HEK293 (cell line): ENCODE data around the gene TPRN.

Experiments
- BCL6B ChIP-seq: fragments of 450-650 bp; formaldehyde crosslinking; IDR thresholded peaks from 2 replicates; pipeline ENCODE4 v1.5.1; 2017; ENCODE audit warnings: missing biosample characterization, missing genetic modification characterization
- GFI1B ChIP-seq: fragments of 450-650 bp; formaldehyde crosslinking; IDR thresholded peaks from 2 replicates; pipeline ENCODE4 v1.5.1; 2016; ENCODE audit warnings: missing biosample characterization, missing genetic modification characterization
- GLI2 ChIP-seq: fragments of 450-650 bp; formaldehyde crosslinking; IDR thresholded peaks from 2 replicates; pipeline ENCODE4; 2017; ENCODE audit warnings: missing biosample characterization, missing genetic modification characterization, low read depth, borderline replicate concordance
- KLF9 ChIP-seq: fragments of 450-650 bp; formaldehyde crosslinking; IDR thresholded peaks from 2 replicates; pipeline ENCODE4 v1.5.1; 2016; ENCODE audit warnings: missing biosample characterization, missing genetic modification characterization, low read depth
- PRDM2 ChIP-seq: fragments of 450-650 bp; formaldehyde crosslinking; IDR thresholded peaks from 2 replicates; pipeline ENCODE4 v1.5.1; 2016; ENCODE audit warnings: missing biosample characterization, missing genetic modification characterization, borderline replicate concordance
- PRDM6 ChIP-seq: fragments of 450-650 bp; formaldehyde crosslinking; IDR thresholded peaks from 2 replicates; pipeline ENCODE4 v1.5.1; 2017; ENCODE audit warnings: missing biosample characterization, missing genetic modification characterization
- SALL2 ChIP-seq: fragments of 450-650 bp; formaldehyde crosslinking; IDR thresholded peaks from 2 replicates; pipeline ENCODE4 v1.5.0; 2017; ENCODE audit warnings: missing biosample characterization, mild to moderate bottlenecking, missing genetic modification characterization, borderline replicate concordance
- SP3 ChIP-seq: fragments of 450-650 bp; formaldehyde crosslinking; IDR thresholded peaks from 2 replicates; pipeline ENCODE4 v1.5.1; 2016; ENCODE audit warnings: missing biosample characterization, missing genetic modification characterization
- ZBTB17 ChIP-seq: fragments of 450-650 bp; formaldehyde crosslinking; IDR thresholded peaks from 2 replicates; pipeline ENCODE4 v1.5.1; 2016; ENCODE audit warnings: missing biosample characterization, missing genetic modification characterization
- ZBTB21 ChIP-seq: fragments of 450-650 bp; formaldehyde crosslinking; IDR thresholded peaks from 2 replicates; pipeline ENCODE4 v1.5.1; 2017; ENCODE audit warnings: missing biosample characterization, missing genetic modification characterization
- ZBTB7A ChIP-seq: fragments of 450-650 bp; formaldehyde crosslinking; IDR thresholded peaks from 2 replicates; pipeline ENCODE4 v1.5.1; 2016; ENCODE audit warnings: low read depth, missing biosample characterization, missing genetic modification characterization
- ZFP69B ChIP-seq: fragments of 450-650 bp; formaldehyde crosslinking; IDR thresholded peaks from 2 replicates; pipeline ENCODE4 v1.5.1; 2016; ENCODE audit warnings: missing biosample characterization, missing genetic modification characterization
- ZNF148 ChIP-seq: fragments of 450-650 bp; formaldehyde crosslinking; IDR thresholded peaks from 2 replicates; pipeline ENCODE4 v1.5.0; 2017; ENCODE audit warnings: missing biosample characterization, missing genetic modification characterization, borderline replicate concordance
- ZNF239 ChIP-seq: fragments of 450-650 bp; formaldehyde crosslinking; IDR thresholded peaks from 2 replicates; pipeline ENCODE4 v1.5.1; 2016; ENCODE audit warnings: missing biosample characterization, missing genetic modification characterization
- ZNF341 ChIP-seq: fragments of 450-650 bp; formaldehyde crosslinking; IDR thresholded peaks from 2 replicates; pipeline ENCODE4; 2016; ENCODE audit warnings: low read depth, missing biosample characterization, missing genetic modification characterization
- ZNF366 ChIP-seq: fragments of 450-650 bp; formaldehyde crosslinking; conservative IDR thresholded peaks from 2 replicates; pipeline ENCODE4 v1.5.1; 2016; ENCODE audit warnings: missing biosample characterization, missing genetic modification characterization
- ZNF514 ChIP-seq: fragments of 450-650 bp; formaldehyde crosslinking; IDR thresholded peaks from 2 replicates; pipeline ENCODE4 v1.5.1; 2016; ENCODE audit warnings: missing biosample characterization, missing genetic modification characterization
- ZNF521 ChIP-seq: fragments of 450-650 bp; formaldehyde crosslinking; IDR thresholded peaks from 2 replicates; pipeline ENCODE4 v1.5.1; 2017; ENCODE audit warnings: missing biosample characterization, mild to moderate bottlenecking, missing genetic modification characterization
- ZNF529 ChIP-seq: fragments of 450-650 bp; formaldehyde crosslinking; IDR thresholded peaks from 2 replicates; pipeline ENCODE4 v1.5.1; 2017; ENCODE audit warnings: missing genetic modification characterization, missing biosample characterization; ENCODE audit not compliant: insufficient replicate concordance
- ZNF571 ChIP-seq: fragments of 450-650 bp; formaldehyde crosslinking; IDR thresholded peaks from 2 replicates; pipeline ENCODE4 v1.5.0; 2017; ENCODE audit warnings: missing biosample characterization, missing genetic modification characterization
- ZNF610 ChIP-seq: fragments of 450-650 bp; formaldehyde crosslinking; IDR thresholded peaks from 2 replicates; pipeline ENCODE4 v1.5.1; 2016; ENCODE audit warnings: missing biosample characterization, missing genetic modification characterization, borderline replicate concordance
- ZNF654 ChIP-seq: fragments of 450-650 bp; formaldehyde crosslinking; IDR thresholded peaks from 2 replicates; pipeline ENCODE4 v1.5.1; 2016; ENCODE audit warnings: low read depth, missing biosample characterization, missing genetic modification characterization
- ZNF701 ChIP-seq: fragments of 450-650 bp; formaldehyde crosslinking; IDR thresholded peaks from 2 replicates; pipeline ENCODE4 v1.5.1; 2016; ENCODE audit warnings: missing biosample characterization, missing genetic modification characterization
- ZNF776 ChIP-seq: fragments of 450-650 bp; formaldehyde crosslinking; IDR thresholded peaks from 2 replicates; pipeline ENCODE4 v1.5.0; 2017; ENCODE audit warnings: missing biosample characterization, missing genetic modification characterization, borderline replicate concordance
- ZNF785 ChIP-seq: fragments of 450-650 bp; formaldehyde crosslinking; IDR thresholded peaks from 2 replicates; pipeline ENCODE4 v1.5.1; 2016; ENCODE audit warnings: missing biosample characterization, missing genetic modification characterization
- ZSCAN23 ChIP-seq: fragments of 450-650 bp; formaldehyde crosslinking; IDR thresholded peaks from 2 replicates; pipeline ENCODE4 v1.5.1; 2016; ENCODE audit warnings: missing biosample characterization, missing genetic modification characterization

The TPRN gene

GRCh38 chr9:137223078-137223970, 22.8 kb upstream of the TPRN start (continued):
- TF ChIP-seq ZSCAN23 (tag by site-specific recombination) (no peak), ZNF366 (tag by site-specific recombination) (no peak), ZFP69B (0 out of 2 replicates have a peak, but pooled peaks have one; percentile 30), ZNF514 (tag by site-specific recombination) (no peak), PRDM6 (tag by site-specific recombination) (no peak), ZNF654 (tag by site-specific recombination) (no peak), SP3 (peak; percentile 76), ZNF701 (tag by site-specific recombination) (no peak), KLF9 (tag by site-specific recombination) (peak; percentile 47; the same call in 1 of the 2 replicates), ZNF785 (tag by site-specific recombination) (no peak), BCL6B (tag by site-specific recombination) (no peak), ZNF776 (no peak), ZNF610 (tag by site-specific recombination) (no peak), GLI2 (tag by site-specific recombination) (no peak), ZNF341 (tag by site-specific recombination) (no peak), ZBTB21 (tag by site-specific recombination) (no peak), ZNF571 (tag by site-specific recombination) (no peak), SALL2 (tag by site-specific recombination) (no peak), GFI1B (tag by site-specific recombination) (no peak), ZNF521 (tag by site-specific recombination) (no peak), ZBTB17 (tag by site-specific recombination) (no peak; the same call in 1 of the 2 replicates), ZNF148 (no peak), ZNF529 (tag by site-specific recombination) (no peak), ZBTB7A (tag by site-specific recombination) (peak; percentile 46; the same call in 1 of the 2 replicates), ZNF239 (tag by site-specific recombination) (no peak), PRDM2 (tag by site-specific recombination) (no peak)
